Upper lobe of right lung (tissue), 1 donor: Measurements from ENCODE around the gene UPK3A. TPM values are rescaled to one million over a fixed set of nuclear protein-coding genes. Genes with fewer than 3 reads are reported as not detected.

Source experiments
- ATAC-seq: fragments of 200-7000 bp; cut with Tn5 transposase; one replicate; pipeline ENCODE4 v1.9.1; 2020; ENCODE audit warnings: mild to moderate bottlenecking, moderate library complexity
- DNase-seq: peaks from one replicate; pipeline ENCODE4 v3.0.0-alpha.2; 2020
- H3K27ac ChIP-seq: fragments of 200-600 bp; one replicate; pipeline ENCODE4 v1.8.0; 2022
- H3K27me3 ChIP-seq: fragments of 200-600 bp; one replicate; pipeline ENCODE4 v1.8.0; 2022; ENCODE audit warnings: mild to moderate bottlenecking
- H3K36me3 ChIP-seq: fragments of 200-600 bp; one replicate; pipeline ENCODE4 v1.8.0; 2022
- H3K4me1 ChIP-seq: fragments of 200-600 bp; one replicate; pipeline ENCODE4 v1.8.0; 2022
- H3K4me3 ChIP-seq: fragments of 200-600 bp; one replicate; pipeline ENCODE4 v1.8.0; 2022; ENCODE audit warnings: mild to moderate bottlenecking
- H3K9me3 ChIP-seq: fragments of 200-600 bp; one replicate; pipeline ENCODE4 v1.8.0; 2022
- CTCF ChIP-seq: fragments of 200-600 bp; IDR thresholded peaks from one replicate; pipeline ENCODE4 v1.8.0; 2022; ENCODE audit warnings: antibody characterized with exemption
- intact Hi-C: fragments of 100-400 bp; cut with DNase I; formaldehyde crosslinking; loops from one replicate; pipeline ENCODE4 v1.11.0; 2022
- long read RNA-seq: library from polyadenylated mRNA; unstranded; transcript quantifications from one replicate; pipeline ENCODE4 v2.0.0, GENCODE V29; 2021
- total RNA-seq: library from RNA; stranded (reverse); fragmentation: NEBNext Ultra II Directional; extraction: Animal tissue kit (Norgen Biotek cat#: 25700); gene quantifications from one replicate; pipeline ENCODE4 v1.2.1, GENCODE V29; 2021
- donor health status: DM: no; HTN: yes; CAD: no; lungs with severe emphysema.

The UPK3A gene
- not detected for total RNA-seq
- long read RNA-seq: 0 reads

GRCh38 chr22:45284705-45285262 lies at the start of gene UPK3A:
UPK3A (plus strand) TSS chr22:45284949; CDS start chr22:45285014, 65 bp downstream.
- no peak for TF ChIP-seq CTCF
- Histone ChIP-seq H3K4me3 (peak within 1 kb of the TSS; percentile 30), H3K27me3 (peaks cover 16% of the 10 kb centered on the region), H3K4me1 (peaks cover 16% of the 10 kb centered on the region), H3K27ac (no peak within 1 kb of the TSS), H3K36me3 (no peaks in the 10 kb centered on the region), H3K9me3 (no peaks in the 10 kb centered on the region)
- peak; percentile 95 for ATAC-seq
- intact Hi-C loops: no loop called here
- DNase-seq: peak; percentile 90

GRCh38 chr22:45235101-45235777 lies 49.5 kb upstream of the UPK3A start:
- Histone ChIP-seq H3K9me3 (no peaks in the 10 kb centered on the region), H3K27me3 (no peaks in the 10 kb centered on the region), H3K4me3 (no peak overlapping the region), H3K27ac (no peak overlapping the region), H3K4me1 (peaks cover 12% of the 10 kb centered on the region), H3K36me3 (no peaks in the 10 kb centered on the region)
- intact Hi-C loops: no loop called here
- peak; percentile 46 for ATAC-seq
- TF ChIP-seq CTCF: no peak
- no peak for DNase-seq

GRCh38 chr22:45235851-45236342 lies 48.9 kb upstream of the UPK3A start:
- Histone ChIP-seq H3K9me3 (no peaks in the 10 kb centered on the region), H3K27ac (no peak overlapping the region), H3K4me3 (no peak overlapping the region), H3K4me1 (peaks cover 12% of the 10 kb centered on the region), H3K36me3 (no peaks in the 10 kb centered on the region), H3K27me3 (no peaks in the 10 kb centered on the region)
- ATAC-seq (no peak), DNase-seq (no peak)
- TF ChIP-seq CTCF: no peak
- intact Hi-C loops: no loop called here

- Histone ChIP-seq H3K27me3 (no peaks in the 10 kb centered on the region), H3K36me3 (no peaks in the 10 kb centered on the region), H3K4me3 (no peak overlapping the region), H3K27ac (no peak overlapping the region), H3K4me1 (peaks cover 17% of the 10 kb centered on the region), H3K9me3 (no peaks in the 10 kb centered on the region)
- intact Hi-C loops: no loop called here
- no peak for DNase-seq
- TF ChIP-seq CTCF: no peak
- no peak for ATAC-seq
Measured at GRCh38 chr22:45237065-45237990, 47.4 kb upstream of the UPK3A start.

GRCh38 chr22:45238076-45238956 lies 46.4 kb upstream of the UPK3A start:
- intact Hi-C loops: no loop called here

More at GRCh38 chr22:45238076-45238956, 46.4 kb upstream of the UPK3A start:
- no peak for ATAC-seq
- H3K9me3 ChIP-seq: no peaks in the 10 kb centered on the region
- no peak overlapping the region for H3K27ac ChIP-seq
- no peak for TF ChIP-seq CTCF
- peaks cover 17% of the 10 kb centered on the region for H3K4me1 ChIP-seq
- DNase-seq: no peak
- no peaks in the 10 kb centered on the region for H3K27me3 ChIP-seq
- H3K36me3 ChIP-seq: no peaks in the 10 kb centered on the region
- no peak overlapping the region for H3K4me3 ChIP-seq
